ENCODE measurements around the gene LTF.

DNA sequence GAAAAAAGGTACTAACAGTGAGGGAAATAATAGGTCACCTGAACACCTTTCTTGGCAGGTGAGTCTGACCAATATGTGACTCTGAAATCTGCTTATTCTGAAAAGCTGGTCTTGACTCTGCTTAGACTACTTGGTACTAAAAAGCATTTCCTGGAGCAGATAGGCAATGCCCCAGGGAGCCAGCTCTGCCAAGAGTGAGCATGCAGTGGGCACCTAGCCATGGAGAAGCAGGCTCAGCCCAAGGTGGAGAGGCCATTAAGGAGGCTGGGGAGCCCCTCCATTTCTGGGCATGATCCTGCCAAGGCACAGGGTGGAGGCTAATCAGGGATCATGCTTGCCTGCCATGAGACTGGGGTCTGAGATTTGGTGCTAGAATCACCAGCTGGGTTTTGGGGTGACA lies 1.6 kb upstream of the LTF start:
- TF ChIP-seq CAMTA2 (CRISPR knock-in tag; IDR thresholded peaks at IDR 0.05; ENCODE audit: borderline replicate concordance) (no peak), POLR2AphosphoS5 (IDR thresholded peaks at IDR 0.05; ENCODE audit: low read depth, low read length) (no peak), SOX6 (IDR thresholded peaks at IDR 0.05) (no peak), SOX6 (CRISPR knock-in tag; IDR thresholded peaks at IDR 0.05) (no peak), HOXA7 (CRISPR knock-in tag; IDR thresholded peaks at IDR 0.05) (no peak), ZNF296 (CRISPR knock-in tag; conservative IDR thresholded peaks at IDR 0.05) (no peak), POLR2AphosphoS2 (IDR thresholded peaks at IDR 0.05; ENCODE audit: low read depth, low read length) (no peak), RFX5 (IDR thresholded peaks at IDR 0.05; ENCODE audit: low read depth, low read length) (no peak), NR3C1 (CRISPR knock-in tag; IDR thresholded peaks at IDR 0.05) (no peak), ZFP37 (CRISPR knock-in tag; IDR thresholded peaks at IDR 0.05; ENCODE audit: borderline replicate concordance) (no peak)
- TF ChIP-seq, protein P1, sequence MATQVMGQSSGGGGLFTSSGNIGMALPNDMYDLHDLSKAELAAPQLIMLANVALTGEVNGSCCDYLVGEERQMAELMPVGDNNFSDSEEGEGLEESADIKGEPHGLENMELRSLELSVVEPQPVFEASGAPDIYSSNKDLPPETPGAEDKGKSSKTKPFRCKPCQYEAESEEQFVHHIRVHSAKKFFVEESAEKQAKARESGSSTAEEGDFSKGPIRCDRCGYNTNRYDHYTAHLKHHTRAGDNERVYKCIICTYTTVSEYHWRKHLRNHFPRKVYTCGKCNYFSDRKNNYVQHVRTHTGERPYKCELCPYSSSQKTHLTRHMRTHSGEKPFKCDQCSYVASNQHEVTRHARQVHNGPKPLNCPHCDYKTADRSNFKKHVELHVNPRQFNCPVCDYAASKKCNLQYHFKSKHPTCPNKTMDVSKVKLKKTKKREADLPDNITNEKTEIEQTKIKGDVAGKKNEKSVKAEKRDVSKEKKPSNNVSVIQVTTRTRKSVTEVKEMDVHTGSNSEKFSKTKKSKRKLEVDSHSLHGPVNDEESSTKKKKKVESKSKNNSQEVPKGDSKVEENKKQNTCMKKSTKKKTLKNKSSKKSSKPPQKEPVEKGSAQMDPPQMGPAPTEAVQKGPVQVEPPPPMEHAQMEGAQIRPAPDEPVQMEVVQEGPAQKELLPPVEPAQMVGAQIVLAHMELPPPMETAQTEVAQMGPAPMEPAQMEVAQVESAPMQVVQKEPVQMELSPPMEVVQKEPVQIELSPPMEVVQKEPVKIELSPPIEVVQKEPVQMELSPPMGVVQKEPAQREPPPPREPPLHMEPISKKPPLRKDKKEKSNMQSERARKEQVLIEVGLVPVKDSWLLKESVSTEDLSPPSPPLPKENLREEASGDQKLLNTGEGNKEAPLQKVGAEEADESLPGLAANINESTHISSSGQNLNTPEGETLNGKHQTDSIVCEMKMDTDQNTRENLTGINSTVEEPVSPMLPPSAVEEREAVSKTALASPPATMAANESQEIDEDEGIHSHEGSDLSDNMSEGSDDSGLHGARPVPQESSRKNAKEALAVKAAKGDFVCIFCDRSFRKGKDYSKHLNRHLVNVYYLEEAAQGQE (IDR thresholded peaks at IDR 0.05; ENCODE audit: borderline replicate concordance in 1 of 2, low read depth in 1 of 2, low read length in 2 of 2), result no peak
- TF ChIP-seq, protein P2, sequence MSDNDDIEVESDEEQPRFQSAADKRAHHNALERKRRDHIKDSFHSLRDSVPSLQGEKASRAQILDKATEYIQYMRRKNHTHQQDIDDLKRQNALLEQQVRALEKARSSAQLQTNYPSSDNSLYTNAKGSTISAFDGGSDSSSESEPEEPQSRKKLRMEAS (IDR thresholded peaks at IDR 0.05), result no peak
- TF ChIP-seq, protein P3, sequence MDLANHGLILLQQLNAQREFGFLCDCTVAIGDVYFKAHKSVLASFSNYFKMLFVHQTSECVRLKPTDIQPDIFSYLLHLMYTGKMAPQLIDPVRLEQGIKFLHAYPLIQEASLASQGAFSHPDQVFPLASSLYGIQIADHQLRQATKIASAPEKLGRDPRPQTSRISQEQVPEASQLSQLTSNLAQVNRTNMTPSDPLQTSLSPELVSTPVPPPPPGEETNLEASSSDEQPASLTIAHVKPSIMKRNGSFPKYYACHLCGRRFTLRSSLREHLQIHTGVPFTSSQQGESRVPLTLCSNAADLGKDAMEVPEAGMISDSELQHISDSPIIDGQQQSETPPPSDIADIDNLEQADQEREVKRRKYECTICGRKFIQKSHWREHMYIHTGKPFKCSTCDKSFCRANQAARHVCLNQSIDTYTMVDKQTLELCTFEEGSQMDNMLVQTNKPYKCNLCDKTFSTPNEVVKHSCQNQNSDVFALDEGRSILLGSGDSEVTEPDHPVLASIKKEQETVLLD (CRISPR knock-in tag; IDR thresholded peaks at IDR 0.05; ENCODE audit: low read depth), result no peak

All from HepG2 (cell line).